ENCODE data around the gene TCP11L2. TPM values are rescaled to one million over a fixed set of nuclear protein-coding genes. Genes with fewer than 3 reads are reported as not detected.
"Not testable (repeated sequence)": the region's sequence is repeated elsewhere in the genome, so short reads cannot be mapped to it uniquely, and the experiment has no call there.

TCP11L2 gene
- total RNA-seq, 2 experiments from 2014 or later, result 6.4 to 6.8 TPM

- CTCF ChIA-PET, result interaction anchor here (3.7 kb wide), 1 partner anchor 537 kb away, joined by 17 read pairs; no protein-coding TSS in a partner anchor
- not testable (repeated sequence) for H3K4me3 Mint-ChIP-seq; DNase-seq; H3K27ac Mint-ChIP-seq; H3K9me3 Mint-ChIP-seq (ENCODE audit: low read depth); ATAC-seq; H3K27me3 Mint-ChIP-seq
- Mint-ChIP-seq H3K4me1 (peaks cover 20% of the 10 kb centered on the region), H3K36me3 (peaks cover 50% of the 10 kb centered on the region)
These were observed 79.3 kb downstream of the TCP11L2 start for GRCh38 chr12:106381866-106382265.

GRCh38 chr12:106386813-106387535 lies 84.4 kb downstream of the TCP11L2 start:
- Mint-ChIP-seq H3K27me3 (no peaks in the 10 kb centered on the region), H3K4me3 (no peak overlapping the region), H3K9me3 (ENCODE audit: low read depth) (peaks cover under 1% of the 10 kb centered on the region), H3K36me3 (peaks cover 13% of the 10 kb centered on the region), H3K27ac (no peak overlapping the region), H3K4me1 (peaks cover 5% of the 10 kb centered on the region)
- DNase-seq, result no peak
- no peak for ATAC-seq
- CTCF ChIA-PET, result interaction anchor here (1.3 to 2.9 kb wide), 4 partner anchors 29 to 534 kb away, joined by 6 to 20 read pairs (median 6); partner anchors contain the start of gene POLR3B

- CTCF ChIA-PET, result interaction anchor here (1.4 to 2.9 kb wide), 3 partner anchors 30 to 533 kb away, joined by 6 to 20 read pairs (median 7); partner anchors contain the start of gene POLR3B
- Mint-ChIP-seq H3K27ac (no peak overlapping the region), H3K4me3 (no peak overlapping the region), H3K9me3 (ENCODE audit: low read depth) (no peaks in the 10 kb centered on the region), H3K4me1 (peaks cover 5% of the 10 kb centered on the region), H3K27me3 (no peaks in the 10 kb centered on the region), H3K36me3 (peaks cover 7% of the 10 kb centered on the region)
- ATAC-seq (no peak), DNase-seq (no peak)
These were observed 85.4 kb downstream of the TCP11L2 start for GRCh38 chr12:106387848-106388377.

- no peaks in the 10 kb centered on the region for H3K9me3 Mint-ChIP-seq (ENCODE audit: low read depth)
- peaks cover 8% of the 10 kb centered on the region for H3K36me3 Mint-ChIP-seq
- no peaks in the 10 kb centered on the region for H3K4me1 Mint-ChIP-seq
- CTCF ChIA-PET, result interaction anchor here (0.7 to 0.9 kb wide), 2 partner anchors 526 to 531 kb away, joined by 3 read pairs; no protein-coding TSS in a partner anchor
- H3K27me3 Mint-ChIP-seq, result no peaks in the 10 kb centered on the region
- H3K4me3 Mint-ChIP-seq, result no peak overlapping the region
- H3K27ac Mint-ChIP-seq, result no peak overlapping the region
- ATAC-seq, result no peak
- DNase-seq, result no peak
These were observed 86.6 kb downstream of the TCP11L2 start for GRCh38 chr12:106389151-106389550.

- H3K4me1 Mint-ChIP-seq, result no peaks in the 10 kb centered on the region
- CTCF ChIA-PET, result no interaction called here
- H3K36me3 Mint-ChIP-seq, result peaks cover 20% of the 10 kb centered on the region
- no peak overlapping the region for H3K4me3 Mint-ChIP-seq
- ATAC-seq (no peak), DNase-seq (no peak)
- no peaks in the 10 kb centered on the region for H3K27me3 Mint-ChIP-seq
- no peaks in the 10 kb centered on the region for H3K9me3 Mint-ChIP-seq (ENCODE audit: low read depth)
- H3K27ac Mint-ChIP-seq, result no peak overlapping the region
These were observed 90.2 kb downstream of the TCP11L2 start for GRCh38 chr12:106392759-106393158.

Other genes starting within 250 kb of the TCP11L2 start
- not detected for gene NUAK1, start 163.8 kb upstream of the TCP11L2 start, total RNA-seq
- 1 to 10 TPM; 1.1 to 3.7 TPM for gene CKAP4, start 54.7 kb upstream of the TCP11L2 start, total RNA-seq
- gene POLR3B, start 55.0 kb downstream of the TCP11L2 start, total RNA-seq, result 1 to 10 TPM; 3.7 to 6.3 TPM